EL (cell line): Measurements from ENCODE around the gene FYB2.

Source experiments
- DNase-seq: peaks from one replicate; pipeline ENCODE4 v3.0.0-alpha.2; 2016

FYB2 gene

GRCh38 chr1:56710646-56711045, 108.6 kb downstream of the FYB2 start:
- peak; percentile 81 for DNase-seq

GRCh38 chr1:56709995-56710394, 109.2 kb downstream of the FYB2 start:
- DNase-seq, result no peak

- peak; percentile 66 for DNase-seq
Observed at GRCh38 chr1:56709269-56709880, 109.8 kb downstream of the FYB2 start.

GRCh38 chr1:56707379-56707778, 111.8 kb downstream of the FYB2 start:
- no peak for DNase-seq

GRCh38 chr1:56703747-56704146, 115.5 kb downstream of the FYB2 start:
- no peak for DNase-seq

GRCh38 chr1:56696663-56697062, 122.5 kb downstream of the FYB2 start:
- DNase-seq, result no peak

GRCh38 chr1:56688522-56689026, 130.6 kb downstream of the FYB2 start:
- peak; percentile 78 for DNase-seq

GRCh38 chr1:56686169-56686568, 133.0 kb downstream of the FYB2 start:
- DNase-seq, result peak; percentile 22

GRCh38 chr1:56683569-56683968, 135.6 kb downstream of the FYB2 start:
- no peak for DNase-seq

- peak; percentile 88 for DNase-seq
Observed at GRCh38 chr1:56676571-56677035, 142.6 kb downstream of the FYB2 start.

GRCh38 chr1:56675763-56676162, 143.4 kb downstream of the FYB2 start:
- no peak for DNase-seq

- DNase-seq, result no peak
Observed at GRCh38 chr1:56672579-56672978, 146.6 kb downstream of the FYB2 start.

- no peak for DNase-seq
Observed at GRCh38 chr1:56671542-56671941, 147.7 kb downstream of the FYB2 start.

GRCh38 chr1:56671085-56671484, 148.1 kb downstream of the FYB2 start:
- no peak for DNase-seq

GRCh38 chr1:56670350-56670749, 148.9 kb downstream of the FYB2 start:
- no peak for DNase-seq
